B cell (primary cell): ENCODE measurements around the gene ADORA2A. TPM values are rescaled to one million over a fixed set of nuclear protein-coding genes. Genes with fewer than 3 reads are reported as not detected.

Source experiments
- ATAC-seq: fragments of 200-7000 bp; cut with Tn5 transposase; one replicate; pipeline ENCODE4 v1.10.0; 2021; ENCODE audit warnings: low read depth, mild to moderate bottlenecking, moderate number of reproducible peaks, moderate library complexity
- CTCF ChIA-PET: fragments of 350-600 bp; sonication (Branson Sonifier 250); formaldehyde crosslinking; loops from one replicate; lab custom pipeline; 2021; ENCODE audit warnings: antibody characterized with exemption, inconsistent platforms; lab: Charles Lee
- POLR2A ChIA-PET: fragments of 350-600 bp; sonication (Branson Sonifier 250); formaldehyde crosslinking; loops from one replicate; lab custom pipeline; 2021; ENCODE audit warnings: antibody characterized with exemption; lab: Charles Lee
- DNase-seq: peaks from one replicate; pipeline ENCODE4 v3.0.0; 2013
- H2AFZ ChIP-seq: 2 replicates; pipeline ENCODE4 v1.6.1; 2012; ENCODE audit warnings: mild to moderate bottlenecking, low read depth, low read length; ENCODE audit not compliant: insufficient read depth, poor library complexity, severe bottlenecking
- H3K27ac ChIP-seq, 2 donors: 1 replicate in 1 of 2; 2 replicates in 1 of 2; pipeline ENCODE4 v1.5.1; 2012 to 2013; ENCODE audit warnings: low read length in 2 of 2, mild to moderate bottlenecking in 2 of 2, moderate library complexity in 1 of 2
- H3K27me3 ChIP-seq, 4 experiments: fragments of 200-600 bp in 1 of 4; sonication (generic) in 1 of 4; replicated peaks in 1 of 4; 1 replicate in 2 of 4; 2 replicates in 2 of 4; pipeline versions ENCODE4 v1.6.1 to v1.7.0; 2013 to 2016; ENCODE audit warnings: low read length in 3 of 4, mild to moderate bottlenecking in 2 of 4, mixed read lengths in 1 of 4, moderate library complexity in 1 of 4; ENCODE audit not compliant: insufficient read depth in 4 of 4, control insufficient read depth in 3 of 4; ENCODE audit errors: control extremely low read depth in 1 of 4
- H3K36me3 ChIP-seq, 2 experiments: replicated peaks in 1 of 2; 1 replicate in 1 of 2; 2 replicates in 1 of 2; pipeline versions ENCODE4 v1.6.1 to v1.7.1; 2013; ENCODE audit warnings: low read length in 1 of 2; ENCODE audit not compliant: insufficient read depth in 2 of 2, control insufficient read depth in 1 of 2; ENCODE audit errors: control extremely low read depth in 1 of 2, extremely low read depth in 1 of 2
- H3K4me1 ChIP-seq, 2 donors: fragments of 200-600 bp in 1 of 2; sonication (generic) in 1 of 2; 1 replicate in 1 of 2; 2 replicates in 1 of 2; pipeline versions ENCODE4 v1.5.1 to v1.6.1; 2013 to 2017; ENCODE audit warnings: low read length in 2 of 2; ENCODE audit not compliant: control insufficient read depth in 2 of 2, insufficient read depth in 2 of 2
- H3K4me2 ChIP-seq: replicated peaks from 2 replicates; pipeline ENCODE3; 2012; ENCODE audit warnings: mild to moderate bottlenecking, low read depth, low read length; ENCODE audit not compliant: poor library complexity, severe bottlenecking
- H3K4me3 ChIP-seq, 5 experiments: fragments of 200-600 bp in 1 of 5; sonication (generic) in 1 of 5; 1 replicate in 3 of 5; 2 replicates in 2 of 5; pipeline versions ENCODE4 v1.5.1 to v1.7.0; 2011 to 2016; ENCODE audit warnings: low read length in 4 of 5, mild to moderate bottlenecking in 4 of 5, low read depth in 2 of 5, control low read depth in 1 of 5, moderate library complexity in 1 of 5; ENCODE audit not compliant: insufficient read depth in 1 of 5; ENCODE audit errors: control extremely low read depth in 1 of 5, extremely low read depth in 1 of 5
- H3K79me2 ChIP-seq: fragments of 200-600 bp; sonication (generic); one replicate; pipeline ENCODE4 v1.6.0; 2016; ENCODE audit warnings: low read length; ENCODE audit not compliant: control insufficient read depth, insufficient read depth
- H3K9ac ChIP-seq: fragments of 200-600 bp; sonication (generic); 2 replicates; pipeline ENCODE4 v1.6.1; 2017; ENCODE audit warnings: mild to moderate bottlenecking, low read length, moderate library complexity
- H3K9me3 ChIP-seq, 3 donors: one replicate each; pipeline versions ENCODE4 v1.6.1 to v1.7.1; 2013; ENCODE audit warnings: low read length in 2 of 3; ENCODE audit not compliant: control insufficient read depth in 2 of 3, insufficient read depth in 1 of 3; ENCODE audit errors: control extremely low read depth in 1 of 3
- H4K20me1 ChIP-seq: 2 replicates; pipeline ENCODE4 v1.6.0; 2012; ENCODE audit warnings: mild to moderate bottlenecking, low read length; ENCODE audit not compliant: insufficient read depth, control insufficient read depth, poor library complexity, severe bottlenecking
- H3K27ac Mint-ChIP-seq: one replicate; pipeline ENCODE4 v1.8.0; 2021; ENCODE audit warnings: mixed read lengths
- H3K27me3 Mint-ChIP-seq: one replicate; pipeline ENCODE4 v1.8.0; 2021; ENCODE audit warnings: mixed read lengths
- H3K4me1 Mint-ChIP-seq: one replicate; pipeline ENCODE4 v1.8.0; 2021; ENCODE audit warnings: mixed read lengths
- H3K4me3 Mint-ChIP-seq: one replicate; pipeline ENCODE4 v1.8.0; 2021; ENCODE audit warnings: mixed read lengths
- H3K9me3 Mint-ChIP-seq: one replicate; pipeline ENCODE4 v1.8.0; 2022; ENCODE audit warnings: mixed read lengths; ENCODE audit not compliant: insufficient read depth
- CTCF ChIP-seq: fragments of 200-600 bp; IDR thresholded peaks from one replicate; pipeline ENCODE4 v1.8.0; 2022; ENCODE audit warnings: antibody characterized with exemption, mild to moderate bottlenecking
- EZH2 ChIP-seq: IDR thresholded peaks from 2 replicates; pipeline ENCODE4 v1.6.1; 2012; ENCODE audit warnings: borderline replicate concordance, low read depth, mild to moderate bottlenecking, moderate library complexity, low read length; ENCODE audit not compliant: insufficient read depth, poor library complexity, severe bottlenecking
- WGBS: methylation state at CpG from one replicate; pipeline ENCODE4 v1.1.5; 2013; ENCODE audit warnings: missing lambda C conversion rate; ENCODE audit not compliant: insufficient coverage; 5-methylcytosine and 5-hydroxymethylcytosine counted together
- intact Hi-C: fragments of 100-400 bp; cut with micrococcal nuclease; formaldehyde crosslinking; loops from one replicate; pipeline ENCODE4 v1.10.0; 2022
- polyA plus RNA-seq: library from polyadenylated mRNA; depleted of rRNA; stranded (reverse); fragments of >200 nt; gene quantifications from 2 replicates; pipeline ENCODE4 v1.2.3, GENCODE V29; 2012
- total RNA-seq, 2 donors: library from RNA; stranded (reverse); fragments of 120-200 nt in 1 of 2; gene quantifications; 1 replicate in 1 of 2; 2 replicates in 1 of 2; pipeline versions ENCODE4 v1.2.3 to v1.2.4, GENCODE V29; 2013 to 2022

Gene ADORA2A
- total and polyA plus RNA-seq, 2 donors (not counting 1 experiment from before 2014, with no cell fraction given), result 30.5 to 45.4 TPM

DNA sequence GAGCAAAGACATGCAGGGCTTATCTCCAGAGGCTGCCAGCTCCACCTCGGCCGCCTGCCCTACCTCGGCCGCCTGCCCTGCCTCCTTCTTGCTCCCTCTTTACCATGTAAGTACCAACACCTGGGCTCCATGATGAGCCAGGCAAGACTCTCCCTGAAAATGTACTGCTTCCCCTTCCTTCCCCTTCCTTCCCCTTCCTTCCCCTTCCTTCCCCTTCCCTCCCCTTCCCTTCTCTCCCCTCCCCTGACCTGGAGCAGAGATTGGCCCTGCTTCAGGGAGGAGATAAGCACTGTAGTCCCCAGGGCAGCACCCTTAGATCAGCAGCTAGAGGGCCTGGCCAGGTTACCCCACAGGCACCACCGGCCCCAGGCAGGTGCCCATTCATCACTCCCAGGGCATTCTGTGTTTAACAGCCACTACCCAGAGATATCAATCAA is 25.4 kb upstream of the ADORA2A start:
- Histone ChIP-seq H3K9me3 (no peaks in the 10 kb centered on the region), H3K79me2 (peaks cover 14% of the 10 kb centered on the region), H4K20me1 (no peaks in the 10 kb centered on the region), H2AFZ (no peak overlapping the region), H3K27me3 (no peaks in the 10 kb centered on the region), H3K36me3 (peaks cover 2 to 48% of the 10 kb centered on the region in 2 experiments), H3K27ac (peak overlapping the region; percentile 75 to 81), H3K4me1 (peaks cover 10 to 55% of the 10 kb centered on the region in 2 donors), H3K9ac (no peak overlapping the region), H3K4me3 (no peak overlapping the region), H3K4me2 (no peak overlapping the region)
- H3K27ac Mint-ChIP-seq, result peak overlapping the region; percentile 87
- no peaks in the 10 kb centered on the region for H3K27me3 Mint-ChIP-seq
- H3K9me3 Mint-ChIP-seq, result no peaks in the 10 kb centered on the region
- peak overlapping the region; percentile 82 for H3K4me3 Mint-ChIP-seq
- H3K4me1 Mint-ChIP-seq, result peaks cover 56% of the 10 kb centered on the region
- 91% methylated on average over 5 of the region's 5 CpGs for WGBS
- DNase-seq (no peak), ATAC-seq (no peak)
- CTCF ChIA-PET, result interaction anchor here (1.2 to 1.7 kb wide), 2 partner anchors 10 to 21 kb away, joined by 3 read pairs; no protein-coding TSS in a partner anchor
- POLR2A ChIA-PET, result no interaction called here
- TF ChIP-seq EZH2 (no peak), CTCF (no peak)
- intact Hi-C loops, result loop anchor here (2.0 kb wide), 1 partner anchor 33 kb away; no protein-coding TSS in a partner anchor

GRCh38 chr22:24402460-24403192 is 24.8 kb upstream of the ADORA2A start:
- Histone ChIP-seq H3K4me3 (no peak overlapping the region), H4K20me1 (no peaks in the 10 kb centered on the region), H3K36me3 (peaks cover 2 to 48% of the 10 kb centered on the region in 2 experiments), H3K9ac (no peak overlapping the region), H3K27me3 (no peaks in the 10 kb centered on the region), H3K9me3 (no peaks in the 10 kb centered on the region), H3K79me2 (peaks cover 15% of the 10 kb centered on the region), H2AFZ (no peak overlapping the region), H3K4me1 (peaks cover 10 to 55% of the 10 kb centered on the region in 2 donors), H3K27ac (peak overlapping the region; percentile 8 to 75), H3K4me2 (no peak overlapping the region)
- WGBS, result 54% methylated on average over 2 of the region's 3 CpGs
- Mint-ChIP-seq H3K4me1 (peaks cover 53% of the 10 kb centered on the region), H3K27me3 (no peaks in the 10 kb centered on the region), H3K27ac (peak overlapping the region; percentile 81), H3K9me3 (no peaks in the 10 kb centered on the region), H3K4me3 (peak overlapping the region; percentile 68)
- ATAC-seq (no peak), DNase-seq (no peak)
- ChIA-PET CTCF (interaction anchor here (1.2 kb wide), 1 partner anchor 21 kb away, joined by 3 read pairs; no protein-coding TSS in a partner anchor), POLR2A (no interaction called here)
- intact Hi-C loops, result no loop called here
- TF ChIP-seq CTCF, result no peak
- TF ChIP-seq EZH2, result no peak
